SU-DHL-6 (cell line): Measurements from ENCODE around the gene FRMD1.

ENCODE experiments used
- CTCF ChIP-seq: fragments of 200-600 bp; sonication (generic); IDR thresholded peaks from one replicate; pipeline ENCODE4 v1.5.1; 2017; ENCODE audit warnings: antibody characterized with exemption, mild to moderate bottlenecking, low read length, moderate library complexity; ENCODE audit not compliant: insufficient read depth, poor library complexity, severe bottlenecking
- EZH2phosphoT487 ChIP-seq: fragments of 200-600 bp; sonication (generic), shearing (Covaris generic); conservative IDR thresholded peaks from 2 replicates; pipeline ENCODE4 v1.6.1; 2018; ENCODE audit warnings: mild to moderate bottlenecking, antibody characterized with exemption, low read length, moderate library complexity, mixed read lengths

DNA sequence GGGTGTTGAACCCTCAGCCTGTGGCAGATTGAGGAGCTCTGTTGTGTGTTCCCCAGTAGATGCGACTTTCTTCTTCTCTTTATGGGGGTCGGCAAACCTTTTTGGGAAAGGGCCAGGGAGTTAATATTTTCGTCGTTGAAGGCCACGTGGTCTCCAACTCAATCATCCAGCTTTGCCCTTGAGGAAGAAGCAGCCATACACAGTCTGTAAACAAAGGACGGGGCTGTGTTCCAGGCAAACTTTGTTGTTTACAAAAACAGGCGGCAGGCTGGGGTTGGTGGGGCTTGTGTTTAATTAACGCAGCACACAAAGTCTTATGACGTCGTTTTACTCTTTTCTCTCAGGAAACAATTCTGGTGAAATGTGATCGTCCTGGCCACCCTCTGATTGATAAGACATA, 61.4 kb downstream of the FRMD1 start:
- TF ChIP-seq CTCF: no peak
- no peak for TF ChIP-seq EZH2phosphoT487
